HG03039 (cell line): ENCODE measurements around the gene FKBP5.
A peak's percentile ranks its signal among the peaks of the same experiment; 100 is the strongest.
"Not testable (repeated sequence)": the region's sequence is repeated elsewhere in the genome, so short reads cannot be mapped to it uniquely, and the experiment has no call there.

Experiments used
- ATAC-seq: cut with Tn5 transposase; IDR thresholded peaks from one replicate; pipeline ENCODE4 v1.9.1; 2021; ENCODE audit warnings: mild to moderate bottlenecking, moderate library complexity; ENCODE audit not compliant: unreplicated experiment

The FKBP5 gene

GRCh38 chr6:35688605-35689322 lies at the start of gene FKBP5:
FKBP5 (minus strand) TSS chr6:35688915; CDS start chr6:35642824, 46,091 bp downstream.
- peak; percentile 79 for ATAC-seq

DNA sequence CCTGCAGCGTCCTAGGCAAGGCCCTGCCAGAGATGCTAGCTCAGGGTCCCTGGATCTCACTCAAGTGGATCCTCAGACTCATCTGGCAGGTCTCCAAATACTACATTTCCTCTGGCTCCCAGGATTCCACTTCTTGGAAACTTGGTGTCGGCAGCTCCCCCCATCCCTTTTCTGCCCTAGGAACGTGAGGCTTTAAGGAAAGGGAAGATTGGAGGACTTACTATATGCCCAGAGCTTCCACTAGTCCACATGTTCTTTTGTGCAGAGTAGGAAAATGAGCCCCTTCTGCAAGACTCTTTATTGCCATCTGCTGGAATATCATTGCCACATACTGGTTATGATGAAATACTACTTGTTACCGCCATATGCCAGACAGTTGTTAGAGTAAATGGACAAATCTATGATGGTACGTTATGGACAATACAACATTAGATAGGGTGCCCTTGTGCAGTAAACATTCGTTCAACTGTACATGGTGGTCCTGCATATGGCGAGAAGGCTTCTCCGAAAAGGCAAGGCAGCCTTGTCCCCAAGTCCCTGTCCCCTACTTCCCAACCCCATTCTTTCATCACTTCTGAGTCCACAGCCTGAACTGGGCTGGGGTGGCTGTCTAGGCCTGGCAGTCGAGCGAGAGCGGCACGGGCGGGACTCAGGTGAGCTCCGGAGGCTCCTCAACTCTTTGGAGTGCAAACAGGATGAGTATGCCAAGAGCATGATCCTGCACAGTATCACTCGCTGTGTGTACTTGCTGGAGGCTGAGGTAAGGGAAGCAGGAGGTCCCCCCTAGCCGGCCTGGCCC lies 48.9 kb upstream of the FKBP5 start:
- no peak for ATAC-seq

DNA sequence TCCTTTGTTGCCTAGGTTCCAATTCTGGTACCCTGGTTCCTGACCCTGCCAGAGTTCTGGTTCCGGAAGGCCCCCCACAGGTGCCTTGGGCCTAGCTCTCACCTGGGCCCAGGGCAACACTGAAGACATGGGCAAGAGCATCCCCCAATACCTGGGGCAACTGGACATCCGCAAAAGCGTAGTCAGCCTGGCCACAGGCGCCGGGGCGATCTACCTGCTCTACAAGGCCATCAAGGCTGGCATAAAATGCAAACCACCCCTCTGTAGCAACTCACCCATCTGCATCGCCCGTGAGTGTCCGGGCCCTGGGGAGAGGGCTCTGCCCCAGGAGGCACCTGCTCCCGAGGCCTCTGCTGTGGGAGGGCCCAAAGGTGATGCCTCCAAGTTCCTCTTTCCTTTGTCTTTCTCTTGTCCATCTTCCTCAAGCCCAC lies 48.3 kb upstream of the FKBP5 start, which contains the start of gene ARMC12:
TSS of gene ARMC12 (plus strand) at position 51 of the 431 bp plus-strand sequence. CDS start at position 128, 77 bp downstream.
- ATAC-seq, result no peak

GRCh38 chr6:35736253-35736894 lies 47.7 kb upstream of the FKBP5 start:
- ATAC-seq, result no peak

DNA sequence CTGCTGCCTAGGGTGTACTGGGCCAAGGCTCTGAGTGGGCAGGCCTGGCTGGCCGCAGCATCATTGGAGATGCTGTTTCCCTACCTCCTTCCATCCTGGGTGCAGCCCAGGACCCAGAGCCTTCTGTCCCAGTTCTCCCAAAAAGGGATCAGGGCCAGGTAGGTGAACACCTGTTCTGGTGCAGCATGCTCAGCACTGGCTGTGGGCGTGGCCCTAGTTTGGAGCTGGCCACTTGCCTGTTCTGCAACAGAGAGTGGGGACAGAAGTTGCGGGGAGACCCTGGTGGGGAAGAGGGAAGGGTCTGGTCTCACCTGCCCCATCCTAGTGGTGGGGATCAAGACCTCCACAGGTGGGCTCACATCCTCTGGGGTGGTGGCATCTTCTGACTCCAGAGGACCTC lies 46.7 kb upstream of the FKBP5 start:
- no peak for ATAC-seq

- ATAC-seq, result not testable (repeated sequence)
Measured at GRCh38 chr6:35734319-35734718, 45.6 kb upstream of the FKBP5 start.

DNA sequence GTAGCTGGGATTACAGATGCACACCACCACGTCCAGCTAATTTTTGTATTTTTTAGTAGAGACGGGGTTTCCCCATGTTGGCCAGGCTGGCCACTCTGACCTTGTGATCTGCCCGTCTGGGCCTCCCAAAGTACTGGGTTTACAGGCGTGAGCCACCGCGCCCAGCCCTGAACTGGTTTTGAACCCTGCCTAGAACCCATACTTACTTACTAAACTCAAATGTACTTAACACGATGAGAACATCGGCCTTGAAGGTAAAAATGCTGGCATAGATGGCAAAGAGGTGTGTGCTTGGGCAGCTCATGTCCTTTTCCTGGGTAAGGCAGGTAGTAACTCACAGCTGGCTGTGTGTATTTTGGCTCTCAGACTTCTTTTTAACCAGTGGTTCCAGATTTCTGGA lies 44.9 kb upstream of the FKBP5 start:
- ATAC-seq, result no peak

- peak; percentile 41 for ATAC-seq
Measured at GRCh38 chr6:35731736-35732532, 43.2 kb upstream of the FKBP5 start.

- ATAC-seq, result peak; percentile 42
Measured at GRCh38 chr6:35731414-35731735, 42.7 kb upstream of the FKBP5 start.

DNA sequence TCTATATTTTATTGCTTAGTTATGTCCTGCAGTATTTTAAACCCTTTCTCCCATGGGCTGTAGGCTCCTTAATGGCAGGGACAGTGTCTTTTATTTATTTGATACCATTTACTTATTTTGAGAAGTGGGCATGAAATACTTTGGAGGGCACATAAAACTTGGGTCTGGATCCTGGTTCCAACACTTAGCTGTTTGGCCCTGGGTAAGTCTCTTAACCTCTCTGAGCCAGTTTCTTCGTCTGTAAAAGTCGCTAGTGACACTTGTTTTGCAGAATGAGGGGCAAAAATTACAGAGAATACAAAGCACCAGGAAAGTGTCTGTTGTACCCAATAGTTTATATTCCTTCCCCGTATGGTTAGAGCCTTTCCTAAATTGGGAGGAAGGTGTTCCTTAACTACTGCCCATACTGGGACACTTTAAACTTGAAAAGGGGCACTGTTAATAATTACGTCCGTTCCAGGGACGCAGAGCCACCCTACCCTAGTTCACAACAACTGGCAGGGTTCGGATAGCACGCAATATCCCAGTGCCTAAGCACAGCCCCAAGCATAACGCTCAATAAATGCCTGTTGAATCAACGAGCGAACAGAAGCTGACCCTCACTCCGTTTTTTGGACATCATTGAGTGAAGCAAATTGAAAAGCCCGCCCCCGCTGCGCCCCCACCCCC lies 42.2 kb upstream of the FKBP5 start:
- no peak for ATAC-seq

DNA sequence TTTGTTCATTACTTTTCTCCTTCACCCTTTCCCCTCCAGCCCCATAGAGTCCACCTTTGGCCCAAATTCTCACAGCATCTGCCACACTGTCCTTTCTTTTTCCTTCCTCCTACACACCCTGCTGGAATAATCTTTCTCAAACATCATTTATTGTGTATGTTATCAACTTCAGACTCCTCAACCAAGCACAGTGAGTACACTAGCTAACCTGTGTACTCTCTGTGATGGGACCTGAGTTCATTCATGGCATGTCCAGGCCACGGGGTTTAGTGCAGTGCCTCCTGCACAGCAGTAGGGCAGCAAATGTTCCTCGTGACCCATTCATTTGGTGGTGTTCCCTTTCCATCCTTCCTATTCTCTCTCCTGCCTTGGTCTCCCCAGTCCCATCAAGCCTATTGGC lies 41.0 kb upstream of the FKBP5 start:
- no peak for ATAC-seq

GRCh38 chr6:35728683-35729678 lies 40.3 kb upstream of the FKBP5 start:
- no peak for ATAC-seq

DNA sequence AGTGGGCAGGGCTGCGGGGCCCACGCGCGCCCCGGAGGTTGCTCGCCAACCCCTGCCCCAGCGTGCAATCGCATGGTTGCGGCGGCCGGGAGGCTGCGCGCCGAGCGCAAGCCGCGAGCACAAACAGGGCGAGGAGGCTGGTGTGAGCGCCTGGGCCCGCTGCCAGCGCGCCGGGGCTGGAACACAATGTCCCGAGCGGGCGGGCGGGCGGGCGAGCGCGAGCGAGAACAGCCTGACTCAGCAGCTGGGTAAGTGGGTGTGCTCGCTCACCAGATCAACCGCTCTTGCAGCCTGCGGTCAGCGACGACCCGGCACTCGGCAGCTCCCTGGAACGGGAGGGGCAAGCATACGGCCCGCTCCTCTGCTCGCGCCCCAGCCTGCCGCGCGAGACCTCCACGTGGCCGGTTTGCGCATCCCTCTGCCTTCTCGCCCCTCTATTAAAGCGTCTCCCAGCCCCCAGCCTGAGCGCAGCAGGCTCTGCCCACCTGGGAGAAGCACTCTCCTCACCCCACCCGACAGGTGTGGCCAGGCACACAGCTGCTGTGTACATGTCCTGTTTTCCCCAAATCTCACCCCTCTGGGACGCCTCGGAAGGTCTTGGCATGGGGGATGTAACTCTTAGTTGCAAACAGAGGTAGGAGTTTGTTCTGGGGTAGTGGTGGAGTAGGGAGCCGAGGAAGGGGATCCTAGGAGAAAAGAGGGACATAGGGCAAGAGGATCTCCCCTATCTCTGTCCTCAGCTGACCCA lies 39.4 kb upstream of the FKBP5 start:
- ATAC-seq, result peak; percentile 26

DNA sequence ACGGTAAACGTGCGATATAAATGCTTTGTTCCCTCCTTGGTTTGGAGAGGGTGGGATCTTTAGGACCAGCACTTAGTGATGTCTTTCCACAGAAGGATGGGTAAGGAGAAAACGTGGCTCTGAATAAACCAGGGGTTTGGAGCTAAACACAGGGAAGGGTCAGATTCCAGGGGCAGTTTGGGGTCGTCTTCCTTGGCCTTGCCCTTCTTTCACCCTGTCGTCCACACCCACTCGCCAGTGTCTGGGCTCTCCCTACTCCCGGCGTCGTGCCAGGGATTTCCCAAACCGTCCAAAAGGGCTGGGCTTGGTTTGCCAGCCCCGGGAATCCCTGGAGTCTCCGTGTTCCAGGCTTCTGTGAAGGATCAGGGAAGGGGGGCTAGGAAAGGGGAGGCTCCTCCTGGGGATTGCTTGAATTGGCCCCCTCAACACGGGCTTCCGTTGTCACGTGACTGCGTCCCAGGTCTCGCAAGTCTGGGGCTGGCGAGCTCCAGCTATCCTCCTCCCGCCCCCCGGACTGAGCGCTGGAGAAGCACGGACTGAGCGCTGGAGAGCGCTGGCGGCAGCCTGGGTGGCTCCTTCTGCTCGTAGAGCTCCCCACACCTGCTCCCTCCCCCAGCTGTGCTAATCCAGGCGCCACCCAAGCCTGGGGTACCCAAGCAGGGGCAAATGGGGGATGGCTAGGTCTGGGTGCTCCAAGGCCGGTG lies 38.7 kb upstream of the FKBP5 start:
- ATAC-seq, result peak; percentile 3

DNA sequence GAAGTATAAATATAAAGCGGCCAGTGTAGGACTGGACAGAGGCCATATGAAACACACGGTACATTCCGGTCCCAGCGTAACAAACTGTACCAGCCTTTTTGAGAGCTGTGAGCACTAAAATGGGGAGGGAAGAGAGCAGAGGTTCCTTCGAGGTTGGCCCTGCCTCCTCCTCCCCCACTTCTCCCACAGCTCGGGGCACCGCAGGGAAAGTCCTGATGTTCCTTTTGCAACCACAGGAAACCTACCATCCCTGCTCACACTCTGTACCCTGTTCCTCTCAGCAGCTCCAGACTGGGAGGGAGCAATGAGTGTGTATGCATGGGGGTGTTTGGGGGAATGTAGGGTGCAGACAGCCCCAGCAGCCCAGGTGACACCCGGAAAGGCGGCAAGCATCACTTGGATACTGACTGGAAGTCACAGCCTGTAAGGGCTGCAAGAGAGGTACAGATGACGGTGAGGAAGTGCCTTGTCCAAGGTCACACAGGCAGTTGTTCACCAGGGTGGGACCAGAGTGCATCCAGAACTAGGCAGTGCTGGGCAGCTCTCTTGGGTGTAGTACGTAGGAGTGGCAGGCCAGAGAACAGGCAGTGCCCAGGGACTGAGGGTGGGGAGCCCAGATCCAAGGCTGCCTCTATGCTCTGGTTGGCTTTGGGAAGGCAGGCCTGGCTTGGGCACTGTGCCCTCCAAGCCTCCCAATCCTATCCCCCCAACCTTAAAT lies 37.2 kb upstream of the FKBP5 start:
- ATAC-seq, result no peak

GRCh38 chr6:35725081-35725708 lies 36.5 kb upstream of the FKBP5 start:
- no peak for ATAC-seq

- ATAC-seq, result no peak
Measured at GRCh38 chr6:35724471-35724870, 35.8 kb upstream of the FKBP5 start.
